ENCODE results near the gene WFS1.

DNA sequence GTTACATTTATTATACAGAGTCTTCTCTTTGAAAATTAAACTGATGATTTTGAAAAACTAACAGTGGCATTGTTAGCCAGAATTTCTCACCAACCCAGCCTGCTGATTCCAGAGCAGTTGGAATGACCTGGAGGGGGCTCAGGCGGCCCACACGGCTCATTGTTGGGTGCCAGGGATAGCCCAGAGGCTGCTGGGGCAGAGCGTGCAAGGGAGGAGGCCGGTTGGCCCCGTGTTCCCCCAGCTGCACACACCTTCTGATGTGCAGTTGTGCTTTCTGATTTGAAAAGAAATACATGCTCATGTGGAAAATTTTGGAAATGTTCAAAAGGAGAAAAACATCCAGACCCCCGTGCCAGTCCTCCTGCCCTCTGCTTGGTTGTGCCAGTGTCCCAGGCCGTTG is 20.6 kb downstream of the WFS1 start:
- TF ChIP-seq, protein P1, sequence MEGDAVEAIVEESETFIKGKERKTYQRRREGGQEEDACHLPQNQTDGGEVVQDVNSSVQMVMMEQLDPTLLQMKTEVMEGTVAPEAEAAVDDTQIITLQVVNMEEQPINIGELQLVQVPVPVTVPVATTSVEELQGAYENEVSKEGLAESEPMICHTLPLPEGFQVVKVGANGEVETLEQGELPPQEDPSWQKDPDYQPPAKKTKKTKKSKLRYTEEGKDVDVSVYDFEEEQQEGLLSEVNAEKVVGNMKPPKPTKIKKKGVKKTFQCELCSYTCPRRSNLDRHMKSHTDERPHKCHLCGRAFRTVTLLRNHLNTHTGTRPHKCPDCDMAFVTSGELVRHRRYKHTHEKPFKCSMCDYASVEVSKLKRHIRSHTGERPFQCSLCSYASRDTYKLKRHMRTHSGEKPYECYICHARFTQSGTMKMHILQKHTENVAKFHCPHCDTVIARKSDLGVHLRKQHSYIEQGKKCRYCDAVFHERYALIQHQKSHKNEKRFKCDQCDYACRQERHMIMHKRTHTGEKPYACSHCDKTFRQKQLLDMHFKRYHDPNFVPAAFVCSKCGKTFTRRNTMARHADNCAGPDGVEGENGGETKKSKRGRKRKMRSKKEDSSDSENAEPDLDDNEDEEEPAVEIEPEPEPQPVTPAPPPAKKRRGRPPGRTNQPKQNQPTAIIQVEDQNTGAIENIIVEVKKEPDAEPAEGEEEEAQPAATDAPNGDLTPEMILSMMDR (IDR thresholded peaks at IDR 0.05 in 2 of 3, conservative IDR thresholded peaks at IDR 0.05 in 1 of 3; ENCODE audit: borderline replicate concordance in 1 of 3, insufficient read depth in 1 of 3, low read depth in 2 of 3, low read length in 2 of 3): no peak
- TF ChIP-seq CEBPB (IDR thresholded peaks at IDR 0.05; ENCODE audit: low read depth): no peak

Data from HCT116 (cell line).